ENCODE measurements around the gene DICER1. TPM values are rescaled to one million over a fixed set of nuclear protein-coding genes. Genes with fewer than 3 reads are reported as not detected.

Gene DICER1
- total and polyA plus RNA-seq, 2 donors (not counting 3 experiments of a cell fraction or from before 2014, with no cell fraction given): 8.3 to 43.6 TPM

DNA sequence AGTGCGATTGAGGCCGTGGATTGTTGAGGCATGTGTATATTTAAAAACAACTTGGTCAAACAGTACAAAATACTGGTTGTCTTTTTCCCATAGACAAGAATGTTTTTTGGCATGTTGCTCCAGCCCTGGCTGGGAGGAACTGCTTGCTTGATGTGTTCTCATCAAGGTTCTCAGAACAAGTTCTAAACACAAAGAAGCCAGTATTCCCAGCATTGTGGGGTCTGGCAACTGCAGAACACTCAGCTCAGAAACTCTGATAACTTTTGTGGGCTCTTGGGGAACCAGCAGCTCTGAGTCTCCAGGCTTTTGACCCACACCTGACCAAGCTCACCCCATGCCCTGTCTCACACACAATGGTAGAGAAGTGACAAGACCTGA lies 27.1 kb upstream of the DICER1 start:
- no peaks in the 10 kb centered on the region for H3K27me3 ChIP-seq (ENCODE audit: control insufficient read depth in 2 of 2, insufficient read depth in 2 of 2, low read length in 2 of 2)
- no peak for FAIRE-seq
- H3K36me3 ChIP-seq (ENCODE audit: control insufficient read depth in 2 of 2, extremely low read depth in 1 of 2, insufficient read depth in 2 of 2, low read length in 2 of 2): no peaks in the 10 kb centered on the region
- intact Hi-C loops (cut with micrococcal nuclease): loop anchor here (2.0 to 5.0 kb wide), 2 partner anchors 64 to 133 kb away; partner anchors contain the start of gene CLMN
- no peaks in the 10 kb centered on the region for H3K9me1 ChIP-seq (replicated peaks; ENCODE audit: control insufficient read depth, extremely low read depth, insufficient read depth, low read length)
- ChIA-PET POLR2A (no interaction called here), CTCF (interaction anchor here (1.0 to 3.1 kb wide), 9 partner anchors 10 to 243 kb away, joined by 3 to 19 read pairs (median 6); partner anchors contain the start of gene DICER1)
- H3K4me3 ChIP-seq (replicated peaks in 1 of 3; ENCODE audit: insufficient read depth in 1 of 3, low read depth in 1 of 3, low read length in 3 of 3): no peak overlapping the region
- H2AFZ ChIP-seq (ENCODE audit: low read depth, low read length): peak overlapping the region; percentile 80
- no TSS peak for BruUV-seq (replicated peaks)
- H3K27ac ChIP-seq (ENCODE audit: insufficient read depth, low read depth, low read length): peak overlapping the region; percentile 76
- peak overlapping the region; percentile 22 for H3K9ac ChIP-seq (replicated peaks; ENCODE audit: extremely low read depth, insufficient read depth, low read length)
- H4K20me1 ChIP-seq (replicated peaks; ENCODE audit: control insufficient read depth, extremely low read depth, insufficient read depth, low read length): no peaks in the 10 kb centered on the region
- H3K9me3 ChIP-seq (replicated peaks; ENCODE audit: control insufficient read depth, insufficient read depth, low read length): no peaks in the 10 kb centered on the region
- peaks cover 38% of the 10 kb centered on the region for H3K4me1 ChIP-seq (ENCODE audit: control insufficient read depth, extremely low read depth, insufficient read depth, low read length)
- TF ChIP-seq FOS (IDR thresholded peaks at IDR 0.05; ENCODE audit: borderline replicate concordance, insufficient read depth, low read length): no peak
- no peak for TF ChIP-seq POLR2AphosphoS5 (IDR thresholded peaks at IDR 0.05; ENCODE audit: insufficient read depth, low read depth, low read length)
- TF ChIP-seq, protein P1, sequence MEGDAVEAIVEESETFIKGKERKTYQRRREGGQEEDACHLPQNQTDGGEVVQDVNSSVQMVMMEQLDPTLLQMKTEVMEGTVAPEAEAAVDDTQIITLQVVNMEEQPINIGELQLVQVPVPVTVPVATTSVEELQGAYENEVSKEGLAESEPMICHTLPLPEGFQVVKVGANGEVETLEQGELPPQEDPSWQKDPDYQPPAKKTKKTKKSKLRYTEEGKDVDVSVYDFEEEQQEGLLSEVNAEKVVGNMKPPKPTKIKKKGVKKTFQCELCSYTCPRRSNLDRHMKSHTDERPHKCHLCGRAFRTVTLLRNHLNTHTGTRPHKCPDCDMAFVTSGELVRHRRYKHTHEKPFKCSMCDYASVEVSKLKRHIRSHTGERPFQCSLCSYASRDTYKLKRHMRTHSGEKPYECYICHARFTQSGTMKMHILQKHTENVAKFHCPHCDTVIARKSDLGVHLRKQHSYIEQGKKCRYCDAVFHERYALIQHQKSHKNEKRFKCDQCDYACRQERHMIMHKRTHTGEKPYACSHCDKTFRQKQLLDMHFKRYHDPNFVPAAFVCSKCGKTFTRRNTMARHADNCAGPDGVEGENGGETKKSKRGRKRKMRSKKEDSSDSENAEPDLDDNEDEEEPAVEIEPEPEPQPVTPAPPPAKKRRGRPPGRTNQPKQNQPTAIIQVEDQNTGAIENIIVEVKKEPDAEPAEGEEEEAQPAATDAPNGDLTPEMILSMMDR (IDR thresholded peaks at IDR 0.05; ENCODE audit: extremely low read depth in 1 of 2, insufficient read depth in 1 of 2, low read depth in 1 of 2, low read length in 2 of 2): no peak
- no peak for TF ChIP-seq POLR2A (IDR thresholded peaks at IDR 0.05; ENCODE audit: low read depth, low read length)
- no peak for TF ChIP-seq EZH2 (IDR thresholded peaks at IDR 0.05; ENCODE audit: borderline replicate concordance, low read depth, low read length, severe bottlenecking)
- no peak for TF ChIP-seq MYC (IDR thresholded peaks at IDR 0.05; ENCODE audit: low read depth, low read length)
- TF ChIP-seq, protein P2, sequence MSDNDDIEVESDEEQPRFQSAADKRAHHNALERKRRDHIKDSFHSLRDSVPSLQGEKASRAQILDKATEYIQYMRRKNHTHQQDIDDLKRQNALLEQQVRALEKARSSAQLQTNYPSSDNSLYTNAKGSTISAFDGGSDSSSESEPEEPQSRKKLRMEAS (IDR thresholded peaks at IDR 0.05; ENCODE audit: insufficient read depth, insufficient read length): no peak
- TF ChIP-seq GATA2 (IDR thresholded peaks at IDR 0.05; ENCODE audit: insufficient read depth, insufficient read length, low read depth, low read length): no peak
- TF ChIP-seq JUN (IDR thresholded peaks at IDR 0.05; ENCODE audit: borderline replicate concordance, insufficient read depth, insufficient read length, low read depth): no peak
- no peak for DNase-seq (ENCODE audit: low read depth, low spot score)
- no peaks in the 10 kb centered on the region for H3K79me2 ChIP-seq (ENCODE audit: control insufficient read depth, insufficient read depth, low read length)
- peak overlapping the region; percentile 69 for H3K4me2 ChIP-seq (ENCODE audit: insufficient read depth, low read length)
- dilution Hi-C loops (cut with MboI; ENCODE audit: extremely low pct_ligation_motif_present, low sequenced_read_pairs): no loop called here
